Activated CD4-positive, alpha-beta T cell treated with anti-CD3 and anti-CD28 coated beads for 36 hours (primary cell): ENCODE results near the gene XDH. TPM values are rescaled to one million over a fixed set of nuclear protein-coding genes. Genes with fewer than 3 reads are reported as not detected.

Source experiments
- ATAC-seq: fragments of 200-7000 bp; cut with Tn5 transposase; one replicate; pipeline ENCODE4 v1.10.0; 2021; ENCODE audit warnings: mild to moderate bottlenecking, moderate library complexity
- CTCF ChIA-PET: fragments of 350-600 bp; sonication (Branson Sonifier 250); formaldehyde crosslinking; loops from one replicate; lab custom pipeline; 2021; ENCODE audit warnings: antibody characterized with exemption; lab: Charles Lee
- POLR2A ChIA-PET: fragments of 350-600 bp; sonication (Branson Sonifier 250); formaldehyde crosslinking; loops from one replicate; lab custom pipeline; 2021; ENCODE audit warnings: antibody characterized with exemption, inconsistent platforms; lab: Charles Lee
- DNase-seq: peaks from one replicate; pipeline ENCODE4 v3.0.0-alpha.2; 2020
- H3K27ac Mint-ChIP-seq: one replicate; pipeline ENCODE4 v1.8.0; 2021; ENCODE audit warnings: mixed read lengths
- H3K27me3 Mint-ChIP-seq: one replicate; pipeline ENCODE4 v1.8.0; 2021; ENCODE audit warnings: mixed read lengths
- H3K36me3 Mint-ChIP-seq: one replicate; pipeline ENCODE4 v1.8.0; 2021; ENCODE audit warnings: low read depth, mixed read lengths
- H3K4me1 Mint-ChIP-seq: one replicate; pipeline ENCODE4 v1.8.0; 2021; ENCODE audit warnings: mixed read lengths
- H3K4me3 Mint-ChIP-seq: one replicate; pipeline ENCODE4 v1.8.0; 2021; ENCODE audit warnings: mild to moderate bottlenecking, moderate library complexity, mixed read lengths
- H3K9me3 Mint-ChIP-seq: one replicate; pipeline ENCODE4 v1.8.0; 2021; ENCODE audit warnings: low read depth, mixed read lengths
- intact Hi-C, 2 experiments: fragments of 100-400 bp; cut with DNase I in 1 of 2; cut with micrococcal nuclease in 1 of 2; formaldehyde crosslinking; loops; one replicate each; pipeline versions ENCODE4 v1.14.2 to v1.15.1; 2022 to 2024; cut with DNase I, micrococcal nuclease
- total RNA-seq, 2 experiments: library from RNA; stranded (reverse); gene quantifications; one replicate each; pipeline ENCODE4 v1.2.3, GENCODE V29; 2021

The XDH gene
- total RNA-seq, 2 experiments from 2014 or later, result 0.11 TPM; not detected in 1

DNA sequence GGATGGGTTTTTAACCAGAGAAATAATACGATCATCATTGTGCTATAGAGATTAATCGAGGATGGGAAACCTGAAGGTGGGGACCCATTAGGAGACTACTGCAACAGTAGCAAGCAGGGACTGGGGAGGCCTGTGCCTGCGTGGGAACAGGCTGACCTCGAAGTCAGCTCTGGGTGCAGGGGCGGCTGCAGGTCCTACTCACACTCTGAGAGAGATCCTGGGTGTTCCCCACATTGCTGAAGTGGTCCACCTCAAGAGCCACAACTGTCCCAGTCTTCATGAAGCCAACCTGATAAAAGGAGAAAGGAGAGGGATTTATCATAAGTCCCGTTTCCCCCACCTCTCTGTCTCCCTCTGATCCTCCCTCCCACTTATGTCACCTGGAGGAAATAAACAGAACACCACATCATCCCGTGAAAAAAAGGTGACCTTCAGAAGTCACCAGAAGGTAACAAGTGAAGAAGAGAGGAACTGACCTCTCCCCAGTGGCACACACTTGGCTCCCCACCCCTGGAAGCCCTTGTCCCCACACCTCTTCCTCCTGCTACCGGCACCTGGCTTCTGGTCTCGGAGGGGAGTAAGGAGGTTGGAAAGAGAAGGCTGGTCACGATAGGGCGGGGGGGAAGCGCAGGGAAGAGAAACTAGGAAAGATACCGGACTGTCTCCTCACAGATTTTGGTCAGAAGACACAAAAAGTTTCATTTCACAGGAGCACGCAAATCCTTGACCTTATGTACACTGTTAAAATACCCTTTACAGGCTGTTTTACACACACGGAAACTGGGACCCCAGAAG is 50.4 kb downstream of the XDH start:
- H3K27ac Mint-ChIP-seq, result no peak overlapping the region
- H3K4me1 Mint-ChIP-seq, result no peaks in the 10 kb centered on the region
- H3K9me3 Mint-ChIP-seq, result no peaks in the 10 kb centered on the region
- no peak for ATAC-seq
- H3K27me3 Mint-ChIP-seq, result peaks cover 3% of the 10 kb centered on the region
- no peak overlapping the region for H3K4me3 Mint-ChIP-seq
- no peak for DNase-seq
- ChIA-PET CTCF (interaction anchor here (0.7 kb wide), 1 partner anchor 64 kb away, joined by 3 read pairs; no protein-coding TSS in a partner anchor), POLR2A (no interaction called here)
- intact Hi-C loops, result no loop called here
- no peaks in the 10 kb centered on the region for H3K36me3 Mint-ChIP-seq

DNA sequence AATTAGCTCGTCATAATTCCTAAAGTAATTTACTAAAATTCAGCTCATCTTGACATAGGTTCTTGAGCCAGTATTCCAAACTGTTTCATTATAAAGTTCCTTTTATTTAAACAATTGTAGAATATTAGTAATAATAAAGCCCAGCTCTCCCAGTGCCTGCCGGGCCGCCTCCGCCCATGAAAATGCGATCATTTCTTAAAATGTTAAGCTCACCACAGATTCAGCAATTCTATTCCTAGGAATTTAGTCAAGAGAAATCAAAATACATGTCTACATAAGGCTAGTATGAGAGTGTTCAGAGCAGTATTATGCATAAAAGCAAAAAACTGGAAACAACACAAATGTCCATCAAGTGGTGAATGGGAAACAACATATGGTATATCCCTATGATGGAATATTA is 52.0 kb downstream of the XDH start:
- no peak for ATAC-seq
- intact Hi-C loops, result no loop called here
- CTCF ChIA-PET, result no interaction called here
- H3K36me3 Mint-ChIP-seq, result no peaks in the 10 kb centered on the region
- no peaks in the 10 kb centered on the region for H3K4me1 Mint-ChIP-seq
- H3K9me3 Mint-ChIP-seq, result no peaks in the 10 kb centered on the region
- no peak for DNase-seq
- peaks cover 5% of the 10 kb centered on the region for H3K27me3 Mint-ChIP-seq
- POLR2A ChIA-PET, result no interaction called here
- H3K4me3 Mint-ChIP-seq, result no peak overlapping the region
- H3K27ac Mint-ChIP-seq, result no peak overlapping the region

DNA sequence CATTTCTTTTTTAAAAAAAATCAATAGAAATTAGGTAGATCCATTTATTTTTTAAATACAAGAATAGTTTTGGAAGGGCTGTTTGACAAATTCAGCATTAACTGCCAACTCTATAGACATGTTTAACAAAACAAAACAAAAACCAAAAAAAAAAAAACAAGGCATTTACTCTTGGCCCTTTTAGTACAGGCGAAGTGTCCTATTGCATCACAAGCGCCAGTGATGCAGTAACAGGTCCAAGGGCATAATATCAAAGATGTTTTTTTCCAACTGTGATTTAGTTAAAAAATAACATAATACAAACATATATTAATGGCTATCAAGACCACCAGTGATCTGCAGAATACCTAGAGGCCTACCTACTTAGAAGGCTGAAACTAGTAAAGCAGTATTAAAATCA is 55.3 kb downstream of the XDH start:
- intact Hi-C loops, result no loop called here

DNA sequence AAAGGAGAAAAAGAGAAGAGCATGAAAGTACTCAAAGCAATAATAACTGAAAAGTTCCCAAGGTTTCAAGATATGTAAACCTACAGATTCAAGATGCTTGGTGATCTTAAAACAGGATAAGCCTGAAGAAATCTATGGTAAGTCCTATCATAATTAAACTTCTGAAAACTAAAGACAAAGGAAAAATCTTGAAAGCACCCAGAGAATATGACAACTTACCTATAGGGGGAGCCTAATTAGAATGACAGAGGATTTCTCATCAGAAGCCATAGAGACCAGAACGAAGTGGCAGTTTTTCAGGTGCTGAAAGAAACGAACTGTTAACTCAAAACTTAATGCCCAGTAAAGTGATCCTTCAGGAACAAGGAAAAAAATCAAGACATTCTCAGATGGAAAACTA is 59.7 kb downstream of the XDH start:
- Mint-ChIP-seq H3K9me3 (no peaks in the 10 kb centered on the region), H3K27me3 (peaks cover 36% of the 10 kb centered on the region), H3K4me1 (no peaks in the 10 kb centered on the region), H3K27ac (no peak overlapping the region), H3K4me3 (no peak overlapping the region), H3K36me3 (no peaks in the 10 kb centered on the region)
- ChIA-PET POLR2A (no interaction called here), CTCF (interaction anchor here (1.0 kb wide), 1 partner anchor 73 kb away, joined by 3 read pairs; no protein-coding TSS in a partner anchor)
- no peak for DNase-seq
- ATAC-seq, result no peak
- intact Hi-C loops, result no loop called here

More for the DNA sequence above, 55.3 kb downstream of the XDH start:
- H3K27ac Mint-ChIP-seq, result no peak overlapping the region
- peaks cover 25% of the 10 kb centered on the region for H3K27me3 Mint-ChIP-seq
- no peaks in the 10 kb centered on the region for H3K36me3 Mint-ChIP-seq
- DNase-seq (no peak), ATAC-seq (no peak)
- CTCF ChIA-PET, result no interaction called here
- POLR2A ChIA-PET, result no interaction called here
- H3K4me3 Mint-ChIP-seq, result no peak overlapping the region
- H3K4me1 Mint-ChIP-seq, result no peaks in the 10 kb centered on the region
- no peaks in the 10 kb centered on the region for H3K9me3 Mint-ChIP-seq

DNA sequence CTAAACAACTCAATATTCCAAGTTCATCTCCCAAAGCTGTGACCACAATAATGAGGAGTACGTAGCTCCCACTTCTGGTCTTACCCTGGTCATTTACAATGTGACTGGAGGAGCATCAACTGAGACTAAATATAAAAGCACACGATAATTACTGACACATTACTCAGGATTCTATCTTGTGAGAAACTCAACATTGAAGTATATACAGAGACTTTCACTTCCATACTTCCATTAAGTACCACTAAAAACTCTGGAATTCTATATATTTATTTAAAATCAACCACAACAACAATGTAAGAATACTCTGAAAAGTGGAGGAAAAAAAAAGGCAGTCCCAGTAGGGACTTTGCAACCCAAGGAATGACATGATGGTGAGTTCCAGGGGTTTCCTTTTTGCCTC is 61.4 kb downstream of the XDH start:
- no peaks in the 10 kb centered on the region for H3K36me3 Mint-ChIP-seq
- H3K4me1 Mint-ChIP-seq, result no peaks in the 10 kb centered on the region
- ChIA-PET POLR2A (interaction anchor here (0.6 kb wide), 1 partner anchor 9 kb away, joined by 5 read pairs; no protein-coding TSS in a partner anchor), CTCF (interaction anchor here (0.7 kb wide), 1 partner anchor 794 kb away, joined by 3 read pairs; no protein-coding TSS in a partner anchor)
- H3K27ac Mint-ChIP-seq, result no peak overlapping the region
- ATAC-seq (no peak), DNase-seq (no peak)
- intact Hi-C loops, result no loop called here
- peaks cover 36% of the 10 kb centered on the region for H3K27me3 Mint-ChIP-seq
- H3K4me3 Mint-ChIP-seq, result no peak overlapping the region
- no peaks in the 10 kb centered on the region for H3K9me3 Mint-ChIP-seq

DNA sequence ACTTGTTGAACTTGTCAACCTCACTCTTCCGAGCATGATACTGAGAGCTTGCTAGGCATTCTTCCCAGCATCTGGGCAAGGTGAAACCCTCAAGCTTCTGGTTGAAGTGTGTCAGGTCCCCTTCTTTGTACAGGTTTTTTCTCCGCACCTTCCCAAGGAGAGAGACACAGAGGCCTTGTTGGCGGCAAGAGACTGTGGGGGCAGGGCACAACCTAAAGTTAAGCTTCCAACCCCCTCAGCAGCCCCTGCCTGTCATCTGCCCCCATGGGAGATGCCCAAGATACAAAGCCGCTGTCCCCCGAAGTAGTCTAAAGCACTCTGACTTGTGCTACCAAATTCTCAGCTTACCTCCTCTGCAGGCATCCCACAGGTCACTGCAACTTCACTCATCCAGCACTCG is 64.9 kb downstream of the XDH start:
- Mint-ChIP-seq H3K4me3 (no peak overlapping the region), H3K9me3 (no peaks in the 10 kb centered on the region), H3K4me1 (no peaks in the 10 kb centered on the region), H3K27ac (no peak overlapping the region), H3K36me3 (no peaks in the 10 kb centered on the region), H3K27me3 (peaks cover 18% of the 10 kb centered on the region)
- POLR2A ChIA-PET, result no interaction called here
- intact Hi-C loops, result no loop called here
- ATAC-seq (no peak), DNase-seq (no peak)
- CTCF ChIA-PET, result no interaction called here

DNA sequence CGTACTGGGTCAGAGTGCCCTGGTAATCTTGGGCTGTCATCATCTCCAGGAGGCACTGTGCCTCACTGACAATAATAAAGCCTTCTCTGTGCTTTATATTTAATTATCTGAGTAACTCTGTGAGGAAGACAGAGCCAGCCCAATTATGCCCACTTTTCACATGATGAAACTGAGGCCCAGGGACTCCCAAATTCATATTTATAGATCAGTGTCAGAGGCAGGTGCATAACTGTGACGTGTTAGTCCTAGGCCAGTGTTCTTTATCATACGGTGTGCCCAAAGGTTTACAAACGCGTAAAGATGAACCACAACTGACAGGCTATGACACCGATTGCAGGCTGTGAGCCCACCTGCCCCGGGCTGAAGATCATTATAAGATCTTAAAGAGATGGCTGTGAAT is 65.4 kb downstream of the XDH start:
- Mint-ChIP-seq H3K9me3 (no peaks in the 10 kb centered on the region), H3K27me3 (peaks cover 18% of the 10 kb centered on the region), H3K4me1 (no peaks in the 10 kb centered on the region), H3K36me3 (no peaks in the 10 kb centered on the region), H3K4me3 (no peak overlapping the region), H3K27ac (no peak overlapping the region)
- no peak for DNase-seq
- no peak for ATAC-seq
- CTCF ChIA-PET, result no interaction called here
- intact Hi-C loops, result no loop called here
- POLR2A ChIA-PET, result no interaction called here

DNA sequence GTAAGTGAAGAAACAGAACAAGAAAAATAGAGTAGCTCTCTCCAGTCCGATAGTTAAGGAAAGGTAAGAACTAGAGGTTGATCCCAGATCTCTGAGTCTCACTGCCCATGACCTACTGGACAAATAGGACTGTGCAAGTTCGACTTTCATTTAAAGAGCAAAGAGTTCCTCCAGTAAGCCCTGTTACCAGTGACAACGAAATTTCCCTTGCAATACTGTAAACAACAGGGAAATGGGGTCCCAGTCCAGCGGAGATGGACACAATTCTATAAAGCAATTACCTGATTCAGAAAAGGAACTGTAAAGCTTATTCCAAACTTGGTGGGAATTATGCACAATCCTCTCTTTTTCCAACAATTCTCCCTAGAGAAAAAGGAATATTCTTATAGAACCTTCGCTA is 65.9 kb downstream of the XDH start:
- ATAC-seq (no peak), DNase-seq (no peak)
- H3K27me3 Mint-ChIP-seq, result peaks cover 16% of the 10 kb centered on the region
- intact Hi-C loops, result no loop called here
- POLR2A ChIA-PET, result no interaction called here
- no peaks in the 10 kb centered on the region for H3K4me1 Mint-ChIP-seq
- H3K4me3 Mint-ChIP-seq, result no peak overlapping the region
- CTCF ChIA-PET, result no interaction called here
- no peaks in the 10 kb centered on the region for H3K36me3 Mint-ChIP-seq
- no peak overlapping the region for H3K27ac Mint-ChIP-seq
- H3K9me3 Mint-ChIP-seq, result no peaks in the 10 kb centered on the region

DNA sequence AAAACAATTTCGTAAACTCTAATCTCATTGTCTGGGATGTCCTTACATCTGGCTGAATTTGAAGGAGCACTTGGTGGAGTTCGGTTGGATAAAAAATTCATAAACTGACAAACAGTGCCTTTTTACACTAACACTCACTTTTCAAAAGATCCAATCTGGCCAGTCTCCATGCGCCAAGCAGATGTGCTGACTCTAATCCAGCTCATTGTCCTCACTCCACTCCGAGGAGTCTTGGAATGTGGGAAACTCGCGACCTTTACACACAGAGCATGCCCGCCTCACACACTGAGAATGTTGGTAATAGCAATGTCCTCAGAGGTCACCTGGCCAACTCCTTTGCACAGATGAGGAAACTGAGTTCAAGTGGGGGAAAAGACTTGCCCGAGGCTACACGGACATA is 66.8 kb downstream of the XDH start:
- CTCF ChIA-PET, result interaction anchor here (0.7 kb wide), 1 partner anchor 14 kb away, joined by 3 read pairs; no protein-coding TSS in a partner anchor

DNA sequence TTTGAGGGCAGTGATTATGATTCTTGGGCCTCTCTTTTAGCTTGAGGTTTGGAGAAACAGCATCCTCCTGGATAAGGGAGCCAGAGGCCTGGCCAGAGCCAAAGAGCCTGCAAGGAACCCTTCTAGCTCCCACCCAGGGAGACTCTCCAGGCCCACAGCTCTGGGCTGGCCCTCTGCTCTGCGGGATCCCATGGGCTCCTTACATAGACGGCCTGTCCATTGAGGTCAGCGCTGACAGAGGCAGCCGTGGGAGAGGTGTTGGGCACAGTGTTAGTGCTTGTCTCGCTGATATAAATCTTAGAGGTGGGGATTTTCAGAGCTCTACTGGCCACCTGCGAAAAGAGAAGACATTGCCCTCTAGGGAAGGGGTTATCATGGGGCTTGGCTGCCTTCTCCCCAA is 67.2 kb downstream of the XDH start:
- intact Hi-C loops, result no loop called here
- no peaks in the 10 kb centered on the region for H3K36me3 Mint-ChIP-seq
- DNase-seq (no peak), ATAC-seq (no peak)
- POLR2A ChIA-PET, result no interaction called here
- H3K4me3 Mint-ChIP-seq, result no peak overlapping the region
- H3K4me1 Mint-ChIP-seq, result no peaks in the 10 kb centered on the region
- H3K27ac Mint-ChIP-seq, result no peak overlapping the region
- peaks cover 13% of the 10 kb centered on the region for H3K27me3 Mint-ChIP-seq
- CTCF ChIA-PET, result interaction anchor here (0.7 kb wide), 1 partner anchor 14 kb away, joined by 3 read pairs; no protein-coding TSS in a partner anchor
- no peaks in the 10 kb centered on the region for H3K9me3 Mint-ChIP-seq

More for the DNA sequence above, 66.8 kb downstream of the XDH start:
- H3K9me3 Mint-ChIP-seq, result no peaks in the 10 kb centered on the region
- POLR2A ChIA-PET, result no interaction called here
- no peak overlapping the region for H3K4me3 Mint-ChIP-seq
- no peaks in the 10 kb centered on the region for H3K4me1 Mint-ChIP-seq
- ATAC-seq, result no peak
- intact Hi-C loops, result no loop called here
- H3K27ac Mint-ChIP-seq, result no peak overlapping the region
- DNase-seq, result no peak
- H3K36me3 Mint-ChIP-seq, result no peaks in the 10 kb centered on the region
- peaks cover 15% of the 10 kb centered on the region for H3K27me3 Mint-ChIP-seq

DNA sequence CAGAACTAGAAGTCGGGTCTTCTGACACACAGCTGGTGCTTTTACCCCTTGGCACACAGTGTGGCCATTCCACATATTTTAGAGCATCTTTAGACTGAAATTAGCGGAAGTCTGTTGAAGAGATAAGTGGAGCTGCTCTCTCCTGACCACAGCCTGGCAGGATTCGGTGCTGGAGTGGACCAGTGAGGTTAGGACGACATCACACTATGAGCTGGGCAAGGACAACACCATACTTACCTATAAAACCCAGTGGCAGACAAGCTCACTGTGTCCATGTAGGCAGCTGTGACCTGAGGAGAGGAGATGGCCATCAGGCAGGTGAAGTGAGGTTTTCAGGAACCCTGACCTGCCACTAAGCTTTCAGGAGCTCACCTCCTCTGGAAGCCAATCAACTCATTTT is 70.1 kb downstream of the XDH start:
- Mint-ChIP-seq H3K27me3 (peaks cover 10% of the 10 kb centered on the region), H3K4me3 (no peak overlapping the region), H3K4me1 (no peaks in the 10 kb centered on the region), H3K27ac (no peak overlapping the region), H3K9me3 (no peaks in the 10 kb centered on the region), H3K36me3 (no peaks in the 10 kb centered on the region)
- ATAC-seq (no peak), DNase-seq (no peak)
- intact Hi-C loops, result no loop called here
- POLR2A ChIA-PET, result interaction anchor here (0.6 kb wide), 1 partner anchor 9 kb away, joined by 5 read pairs; no protein-coding TSS in a partner anchor
- CTCF ChIA-PET, result interaction anchor here (1.6 kb wide), 1 partner anchor 10 kb away, joined by 4 read pairs; no protein-coding TSS in a partner anchor

DNA sequence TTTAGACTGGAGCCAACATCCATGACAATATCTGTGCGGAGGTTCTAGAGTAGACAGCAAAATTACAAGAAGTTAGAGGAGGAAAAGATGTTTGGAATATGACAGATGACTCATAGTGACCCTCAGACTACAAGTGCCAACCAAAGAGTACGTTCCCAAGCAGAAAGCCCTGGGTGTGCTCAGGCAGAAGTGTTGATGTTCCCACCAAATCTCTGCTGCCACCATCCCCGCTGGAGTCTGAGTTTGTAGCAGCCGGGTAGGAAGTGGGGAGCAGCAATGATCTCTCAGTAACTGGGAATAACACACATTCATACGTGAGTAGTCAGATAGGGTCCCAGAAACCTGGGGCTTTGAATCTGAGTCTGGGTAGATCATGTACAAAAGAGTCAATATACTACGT is 73.2 kb downstream of the XDH start:
- intact Hi-C loops, result no loop called here
- ATAC-seq, result no peak
- CTCF ChIA-PET, result no interaction called here
- peaks cover 10% of the 10 kb centered on the region for H3K27me3 Mint-ChIP-seq
- no peaks in the 10 kb centered on the region for H3K9me3 Mint-ChIP-seq
- DNase-seq, result no peak
- no peak overlapping the region for H3K4me3 Mint-ChIP-seq
- no peaks in the 10 kb centered on the region for H3K4me1 Mint-ChIP-seq
- H3K27ac Mint-ChIP-seq, result no peak overlapping the region
- POLR2A ChIA-PET, result no interaction called here
- H3K36me3 Mint-ChIP-seq, result no peaks in the 10 kb centered on the region
